Measurements from ENCODE around the gene SMIM41. TPM values are rescaled to one million over a fixed set of nuclear protein-coding genes. Genes with fewer than 3 reads are reported as not detected.

The SMIM41 gene
- total and polyA plus RNA-seq, 10 of the 15 experiments (the other 5 are each of a cell fraction or from before 2014, with no cell fraction given) = not detected

DNA sequence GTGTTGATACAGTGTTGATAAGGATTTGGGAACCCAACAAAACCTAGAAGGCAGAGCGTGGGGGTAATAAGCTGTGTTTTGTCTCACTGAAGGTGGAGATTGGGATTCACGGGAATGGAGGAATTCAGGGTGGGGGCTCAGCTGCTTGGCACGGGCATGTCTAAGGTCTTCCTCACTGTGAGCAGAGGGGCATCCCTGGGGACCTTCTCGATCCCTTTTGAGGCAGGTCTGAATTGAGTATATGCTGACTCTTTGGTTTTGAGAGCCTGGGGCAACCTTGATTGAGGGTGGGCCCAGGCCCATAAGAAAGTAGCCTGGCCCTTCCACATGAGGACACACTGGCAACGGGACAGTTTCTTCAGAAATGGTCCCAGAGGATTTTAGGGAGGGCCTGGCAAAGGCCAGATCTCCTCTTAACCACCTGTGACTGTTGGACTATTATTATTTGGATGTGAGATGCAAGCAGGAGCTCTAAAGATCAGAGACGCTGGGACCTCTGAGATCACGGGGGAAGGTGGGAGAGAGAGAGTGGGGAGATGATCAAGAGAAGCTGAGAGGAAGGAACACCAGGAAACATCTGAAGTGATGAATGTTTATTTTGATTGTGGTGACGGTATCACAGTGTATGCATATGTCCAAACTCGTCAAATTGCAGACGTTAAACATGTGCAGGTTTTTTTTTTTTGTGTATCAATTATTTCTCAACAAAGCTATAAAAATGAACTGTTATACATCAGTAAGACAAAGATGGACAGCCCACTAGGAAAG, 48.4 kb downstream of the SMIM41 start:
- ChIA-PET RAD21 (ENCODE audit: unreplicated experiment) (interaction anchor here (0.9 kb wide), 1 partner anchor 102 kb away, joined by 4 read pairs; no protein-coding TSS in a partner anchor), CTCF (interaction anchor here (0.5 to 10.3 kb wide), 9 partner anchors 8 to 673 kb away, joined by 3 to 241 read pairs (median 3); no protein-coding TSS in a partner anchor), SMC1A (ENCODE audit: uncharacterized antibody, unreplicated experiment) (interaction anchor here (1.0 to 1.8 kb wide), 5 partner anchors 10 to 103 kb away, joined by 3 to 10 read pairs (median 4); no protein-coding TSS in a partner anchor), POLR2A (no interaction called here)
- H3K27me3 ChIP-seq (replicated peaks in 1 of 2; ENCODE audit: control insufficient read depth in 2 of 2, insufficient read depth in 2 of 2, low read length in 1 of 2) = peaks cover 0 to 1% of the 10 kb centered on the region in 2 experiments; a peak in 1 of 4 replicates
- BruUV-seq (replicated peaks) = no TSS peak
- intact Hi-C loops (cut with micrococcal nuclease; ENCODE audit: unreplicated experiment) (no loop called here), in situ Hi-C loops (cut with MboI) (no loop called here)
- WGBS (ENCODE audit: insufficient coverage, insufficient replicate concordance, low lambda C conversion rate, missing lambda C conversion rate) = 14% methylated on average over 10 of the region's 10 CpGs
- no peak for ATAC-seq
- TF ChIP-seq FOXK2 (IDR thresholded peaks at IDR 0.05) (no peak), RB1 (IDR thresholded peaks at IDR 0.05; ENCODE audit: borderline replicate concordance) (no peak), ZBED1 (IDR thresholded peaks at IDR 0.05; ENCODE audit: borderline replicate concordance) (no peak), SUPT20H (IDR thresholded peaks at IDR 0.05; ENCODE audit: borderline replicate concordance, control insufficient read depth, low read depth, low read length) (no peak), ASH2L (IDR thresholded peaks at IDR 0.05; ENCODE audit: borderline replicate concordance, low read depth) (no peak), CBX3 (IDR thresholded peaks at IDR 0.05; ENCODE audit: borderline replicate concordance, low read depth) (no peak), SPI1 (IDR thresholded peaks at IDR 0.05; ENCODE audit: borderline replicate concordance, insufficient read depth, low read depth, low read length) (no peak), FOS (IDR thresholded peaks at IDR 0.05; ENCODE audit: borderline replicate concordance, extremely low read depth, insufficient read length) (no peak), POLR2AphosphoS2 (IDR thresholded peaks at IDR 0.05; ENCODE audit: low read depth, low read length) (no peak), ESRRA (IDR thresholded peaks at IDR 0.05; ENCODE audit: low read length) (no peak), NFYB (IDR thresholded peaks at IDR 0.05; ENCODE audit: insufficient read depth, low read depth, low read length) (no peak), RUNX3 (IDR thresholded peaks at IDR 0.05; ENCODE audit: low read length) (no peak)
- TF ChIP-seq, protein P1, sequence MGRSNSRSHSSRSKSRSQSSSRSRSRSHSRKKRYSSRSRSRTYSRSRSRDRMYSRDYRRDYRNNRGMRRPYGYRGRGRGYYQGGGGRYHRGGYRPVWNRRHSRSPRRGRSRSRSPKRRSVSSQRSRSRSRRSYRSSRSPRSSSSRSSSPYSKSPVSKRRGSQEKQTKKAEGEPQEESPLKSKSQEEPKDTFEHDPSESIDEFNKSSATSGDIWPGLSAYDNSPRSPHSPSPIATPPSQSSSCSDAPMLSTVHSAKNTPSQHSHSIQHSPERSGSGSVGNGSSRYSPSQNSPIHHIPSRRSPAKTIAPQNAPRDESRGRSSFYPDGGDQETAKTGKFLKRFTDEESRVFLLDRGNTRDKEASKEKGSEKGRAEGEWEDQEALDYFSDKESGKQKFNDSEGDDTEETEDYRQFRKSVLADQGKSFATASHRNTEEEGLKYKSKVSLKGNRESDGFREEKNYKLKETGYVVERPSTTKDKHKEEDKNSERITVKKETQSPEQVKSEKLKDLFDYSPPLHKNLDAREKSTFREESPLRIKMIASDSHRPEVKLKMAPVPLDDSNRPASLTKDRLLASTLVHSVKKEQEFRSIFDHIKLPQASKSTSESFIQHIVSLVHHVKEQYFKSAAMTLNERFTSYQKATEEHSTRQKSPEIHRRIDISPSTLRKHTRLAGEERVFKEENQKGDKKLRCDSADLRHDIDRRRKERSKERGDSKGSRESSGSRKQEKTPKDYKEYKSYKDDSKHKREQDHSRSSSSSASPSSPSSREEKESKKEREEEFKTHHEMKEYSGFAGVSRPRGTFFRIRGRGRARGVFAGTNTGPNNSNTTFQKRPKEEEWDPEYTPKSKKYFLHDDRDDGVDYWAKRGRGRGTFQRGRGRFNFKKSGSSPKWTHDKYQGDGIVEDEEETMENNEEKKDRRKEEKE (IDR thresholded peaks at IDR 0.05) = no peak
- TF ChIP-seq, protein P2, sequence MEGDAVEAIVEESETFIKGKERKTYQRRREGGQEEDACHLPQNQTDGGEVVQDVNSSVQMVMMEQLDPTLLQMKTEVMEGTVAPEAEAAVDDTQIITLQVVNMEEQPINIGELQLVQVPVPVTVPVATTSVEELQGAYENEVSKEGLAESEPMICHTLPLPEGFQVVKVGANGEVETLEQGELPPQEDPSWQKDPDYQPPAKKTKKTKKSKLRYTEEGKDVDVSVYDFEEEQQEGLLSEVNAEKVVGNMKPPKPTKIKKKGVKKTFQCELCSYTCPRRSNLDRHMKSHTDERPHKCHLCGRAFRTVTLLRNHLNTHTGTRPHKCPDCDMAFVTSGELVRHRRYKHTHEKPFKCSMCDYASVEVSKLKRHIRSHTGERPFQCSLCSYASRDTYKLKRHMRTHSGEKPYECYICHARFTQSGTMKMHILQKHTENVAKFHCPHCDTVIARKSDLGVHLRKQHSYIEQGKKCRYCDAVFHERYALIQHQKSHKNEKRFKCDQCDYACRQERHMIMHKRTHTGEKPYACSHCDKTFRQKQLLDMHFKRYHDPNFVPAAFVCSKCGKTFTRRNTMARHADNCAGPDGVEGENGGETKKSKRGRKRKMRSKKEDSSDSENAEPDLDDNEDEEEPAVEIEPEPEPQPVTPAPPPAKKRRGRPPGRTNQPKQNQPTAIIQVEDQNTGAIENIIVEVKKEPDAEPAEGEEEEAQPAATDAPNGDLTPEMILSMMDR (IDR thresholded peaks at IDR 0.05 in 2 of 3, conservative IDR thresholded peaks at IDR 0.05 in 1 of 3; ENCODE audit: control insufficient read depth in 2 of 3, extremely low read depth in 1 of 3, insufficient read depth in 1 of 3, low read depth in 3 of 3, low read length in 3 of 3) = no peak
- TF ChIP-seq, protein P3, sequence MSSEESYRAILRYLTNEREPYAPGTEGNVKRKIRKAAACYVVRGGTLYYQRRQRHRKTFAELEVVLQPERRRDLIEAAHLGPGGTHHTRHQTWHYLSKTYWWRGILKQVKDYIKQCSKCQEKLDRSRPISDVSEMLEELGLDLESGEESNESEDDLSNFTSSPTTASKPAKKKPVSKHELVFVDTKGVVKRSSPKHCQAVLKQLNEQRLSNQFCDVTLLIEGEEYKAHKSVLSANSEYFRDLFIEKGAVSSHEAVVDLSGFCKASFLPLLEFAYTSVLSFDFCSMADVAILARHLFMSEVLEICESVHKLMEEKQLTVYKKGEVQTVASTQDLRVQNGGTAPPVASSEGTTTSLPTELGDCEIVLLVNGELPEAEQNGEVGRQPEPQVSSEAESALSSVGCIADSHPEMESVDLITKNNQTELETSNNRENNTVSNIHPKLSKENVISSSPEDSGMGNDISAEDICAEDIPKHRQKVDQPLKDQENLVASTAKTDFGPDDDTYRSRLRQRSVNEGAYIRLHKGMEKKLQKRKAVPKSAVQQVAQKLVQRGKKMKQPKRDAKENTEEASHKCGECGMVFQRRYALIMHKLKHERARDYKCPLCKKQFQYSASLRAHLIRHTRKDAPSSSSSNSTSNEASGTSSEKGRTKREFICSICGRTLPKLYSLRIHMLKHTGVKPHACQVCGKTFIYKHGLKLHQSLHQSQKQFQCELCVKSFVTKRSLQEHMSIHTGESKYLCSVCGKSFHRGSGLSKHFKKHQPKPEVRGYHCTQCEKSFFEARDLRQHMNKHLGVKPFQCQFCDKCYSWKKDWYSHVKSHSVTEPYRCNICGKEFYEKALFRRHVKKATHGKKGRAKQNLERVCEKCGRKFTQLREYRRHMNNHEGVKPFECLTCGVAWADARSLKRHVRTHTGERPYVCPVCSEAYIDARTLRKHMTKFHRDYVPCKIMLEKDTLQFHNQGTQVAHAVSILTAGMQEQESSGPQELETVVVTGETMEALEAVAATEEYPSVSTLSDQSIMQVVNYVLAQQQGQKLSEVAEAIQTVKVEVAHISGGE (CRISPR knock-in tag; IDR thresholded peaks at IDR 0.05) = no peak
- H3K4me2 ChIP-seq (ENCODE audit: control insufficient read depth, insufficient read depth) = no peak overlapping the region
- no peak for FAIRE-seq
- no peak overlapping the region for H3K27ac ChIP-seq (ENCODE audit: control insufficient read depth, insufficient read depth)
- no peaks in the 10 kb centered on the region for H3K79me2 ChIP-seq (ENCODE audit: control insufficient read depth, insufficient read depth, low read length)
- peaks cover 7% of the 10 kb centered on the region for H3K4me1 ChIP-seq (ENCODE audit: control insufficient read depth, insufficient read depth, low read length)
- no peaks in the 10 kb centered on the region for H3K9me3 ChIP-seq (replicated peaks; ENCODE audit: control insufficient read depth, insufficient read depth, low read length)
- no peak for DNase-seq (ENCODE audit: low read depth, low spot score)
- no peaks in the 10 kb centered on the region for H4K20me1 ChIP-seq (ENCODE audit: control insufficient read depth, insufficient read depth)
- H2AFZ ChIP-seq (ENCODE audit: control insufficient read depth, low read depth, low read length) = no peak overlapping the region
- H3K36me3 ChIP-seq (ENCODE audit: control insufficient read depth in 2 of 2, insufficient read depth in 2 of 2, low read length in 1 of 2) = no peaks in the 10 kb centered on the region
- no peak overlapping the region for H3K4me3 ChIP-seq
- no peak overlapping the region for H3K9ac ChIP-seq (ENCODE audit: control insufficient read depth, insufficient read depth, low read length)
